ENCODE data around the gene CETN3.

DNA sequence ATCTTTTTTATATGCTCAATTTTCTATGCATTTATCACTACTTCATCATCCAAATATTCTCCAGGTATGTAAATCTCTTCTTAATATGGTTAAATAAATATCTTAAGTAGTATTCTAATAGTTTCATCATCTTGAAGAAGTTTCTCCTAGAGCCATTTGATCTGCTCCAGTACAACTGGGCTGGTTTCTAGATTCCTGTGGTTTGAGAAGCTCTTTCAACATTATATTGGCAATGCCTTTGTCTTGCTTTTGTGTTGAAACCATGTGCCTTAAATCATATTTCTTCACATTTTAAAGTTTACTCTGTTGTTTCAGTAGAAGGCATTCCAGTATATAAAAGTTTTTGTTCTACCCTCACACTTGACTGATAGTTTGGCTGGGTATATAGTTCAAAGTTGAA lies 37.4 kb upstream of the CETN3 start:
- TF ChIP-seq, protein P1, sequence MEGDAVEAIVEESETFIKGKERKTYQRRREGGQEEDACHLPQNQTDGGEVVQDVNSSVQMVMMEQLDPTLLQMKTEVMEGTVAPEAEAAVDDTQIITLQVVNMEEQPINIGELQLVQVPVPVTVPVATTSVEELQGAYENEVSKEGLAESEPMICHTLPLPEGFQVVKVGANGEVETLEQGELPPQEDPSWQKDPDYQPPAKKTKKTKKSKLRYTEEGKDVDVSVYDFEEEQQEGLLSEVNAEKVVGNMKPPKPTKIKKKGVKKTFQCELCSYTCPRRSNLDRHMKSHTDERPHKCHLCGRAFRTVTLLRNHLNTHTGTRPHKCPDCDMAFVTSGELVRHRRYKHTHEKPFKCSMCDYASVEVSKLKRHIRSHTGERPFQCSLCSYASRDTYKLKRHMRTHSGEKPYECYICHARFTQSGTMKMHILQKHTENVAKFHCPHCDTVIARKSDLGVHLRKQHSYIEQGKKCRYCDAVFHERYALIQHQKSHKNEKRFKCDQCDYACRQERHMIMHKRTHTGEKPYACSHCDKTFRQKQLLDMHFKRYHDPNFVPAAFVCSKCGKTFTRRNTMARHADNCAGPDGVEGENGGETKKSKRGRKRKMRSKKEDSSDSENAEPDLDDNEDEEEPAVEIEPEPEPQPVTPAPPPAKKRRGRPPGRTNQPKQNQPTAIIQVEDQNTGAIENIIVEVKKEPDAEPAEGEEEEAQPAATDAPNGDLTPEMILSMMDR (IDR thresholded peaks at IDR 0.05; ENCODE audit: low read depth, low read length, poor library complexity, severe bottlenecking) = no peak
- TF ChIP-seq EZH2phosphoT487 (IDR thresholded peaks at IDR 0.05; ENCODE audit: borderline replicate concordance, low read length) = no peak
